Loucy (cell line): ENCODE results near the gene MAPT.
"Not testable (repeated sequence)": the region's sequence is repeated elsewhere in the genome, so short reads cannot be mapped to it uniquely, and the experiment has no call there.

Source experiments
- H2AFZ ChIP-seq: fragments of 200-600 bp; sonication (generic); 2 replicates; pipeline ENCODE4 v1.6.0; 2016; ENCODE audit warnings: antibody characterized with exemption, mild to moderate bottlenecking, low read length, moderate library complexity
- H3F3A ChIP-seq: fragments of 200-600 bp; 2 replicates; pipeline ENCODE4 v1.6.0; 2016; ENCODE audit warnings: antibody characterized with exemption, low read depth, mild to moderate bottlenecking
- H3K27me3 ChIP-seq: fragments of 200-600 bp; sonication (generic); 2 replicates; pipeline ENCODE4 v1.6.1; 2014; ENCODE audit warnings: low read length, mild to moderate bottlenecking; ENCODE audit not compliant: insufficient read depth, poor library complexity, severe bottlenecking
- H3K36me3 ChIP-seq: fragments of 200-600 bp; sonication (generic); 2 replicates; pipeline ENCODE4 v1.6.1; 2016; ENCODE audit warnings: low read length; ENCODE audit not compliant: insufficient read depth
- H3K4me1 ChIP-seq: fragments of 200-600 bp; sonication (generic); 2 replicates; pipeline ENCODE4 v1.5.1; 2014; ENCODE audit warnings: low read length, mild to moderate bottlenecking; ENCODE audit not compliant: insufficient read depth, poor library complexity, severe bottlenecking
- H3K4me2 ChIP-seq: fragments of 200-600 bp; sonication (generic); 2 replicates; pipeline ENCODE4 v1.6.0; 2014; ENCODE audit warnings: antibody characterized with exemption, low read length, low read depth, mild to moderate bottlenecking; ENCODE audit not compliant: poor library complexity, severe bottlenecking
- H3K4me3 ChIP-seq: fragments of 200-600 bp; sonication (generic); 2 replicates; pipeline ENCODE4 v1.5.1; 2014; ENCODE audit warnings: low read length, mild to moderate bottlenecking, mixed read lengths; ENCODE audit not compliant: poor library complexity, severe bottlenecking
- H3K79me2 ChIP-seq: fragments of 200-600 bp; sonication (generic); 2 replicates; pipeline ENCODE4 v1.6.1; 2014; ENCODE audit warnings: low read length; ENCODE audit not compliant: insufficient read depth
- H3K9ac ChIP-seq: fragments of 200-600 bp; sonication (generic); 2 replicates; pipeline ENCODE4 v1.6.0; 2014; ENCODE audit warnings: mild to moderate bottlenecking, low read depth, low read length, moderate library complexity; ENCODE audit not compliant: poor library complexity, severe bottlenecking
- H3K9me2 ChIP-seq: fragments of 200-600 bp; sonication (generic); replicated peaks from 2 replicates; pipeline ENCODE4 v1.6.1; 2016; ENCODE audit warnings: low read depth, low read length, mixed read lengths
- H3K9me3 ChIP-seq: fragments of 200-600 bp; sonication (generic); 2 replicates; pipeline ENCODE4 v1.6.1; 2014; ENCODE audit warnings: mild to moderate bottlenecking, antibody characterized with exemption, low read length, low read depth; ENCODE audit not compliant: insufficient read depth
- H4K20me1 ChIP-seq: fragments of 200-600 bp; sonication (generic); 2 replicates; pipeline ENCODE4 v1.6.0; 2014; ENCODE audit warnings: antibody characterized with exemption, low read length, mild to moderate bottlenecking; ENCODE audit not compliant: insufficient read depth, poor library complexity, severe bottlenecking
- EZH2phosphoT487 ChIP-seq: fragments of 200-600 bp; IDR thresholded peaks from 2 replicates; pipeline ENCODE4 v1.6.1; 2018; ENCODE audit warnings: antibody characterized with exemption, mild to moderate bottlenecking, moderate library complexity, borderline replicate concordance
- TF ChIP-seq, protein P1 (sequence below): fragments of 200-600 bp; sonication (generic); conservative IDR thresholded peaks from 2 replicates; pipeline ENCODE4 v1.5.1; 2014; ENCODE audit warnings: mild to moderate bottlenecking, antibody characterized with exemption, low read length

The MAPT gene

GRCh38 chr17:45908935-45909334 lies 14.6 kb downstream of the MAPT start:
- Histone ChIP-seq H3K4me3 (no peak overlapping the region), H3K27me3 (no peaks in the 10 kb centered on the region), H4K20me1 (no peaks in the 10 kb centered on the region), H3K4me1 (peaks cover 6% of the 10 kb centered on the region), H3K79me2 (no peaks in the 10 kb centered on the region), H2AFZ (no peak overlapping the region), H3K9me3 (peaks cover 5% of the 10 kb centered on the region; the same call in 1 of the 2 replicates), H3K9ac (no peak overlapping the region), H3K36me3 (no peaks in the 10 kb centered on the region), H3K9me2 (no peaks in the 10 kb centered on the region), H3F3A (no peaks in the 10 kb centered on the region), H3K4me2 (no peak overlapping the region)
- TF ChIP-seq, protein P1, sequence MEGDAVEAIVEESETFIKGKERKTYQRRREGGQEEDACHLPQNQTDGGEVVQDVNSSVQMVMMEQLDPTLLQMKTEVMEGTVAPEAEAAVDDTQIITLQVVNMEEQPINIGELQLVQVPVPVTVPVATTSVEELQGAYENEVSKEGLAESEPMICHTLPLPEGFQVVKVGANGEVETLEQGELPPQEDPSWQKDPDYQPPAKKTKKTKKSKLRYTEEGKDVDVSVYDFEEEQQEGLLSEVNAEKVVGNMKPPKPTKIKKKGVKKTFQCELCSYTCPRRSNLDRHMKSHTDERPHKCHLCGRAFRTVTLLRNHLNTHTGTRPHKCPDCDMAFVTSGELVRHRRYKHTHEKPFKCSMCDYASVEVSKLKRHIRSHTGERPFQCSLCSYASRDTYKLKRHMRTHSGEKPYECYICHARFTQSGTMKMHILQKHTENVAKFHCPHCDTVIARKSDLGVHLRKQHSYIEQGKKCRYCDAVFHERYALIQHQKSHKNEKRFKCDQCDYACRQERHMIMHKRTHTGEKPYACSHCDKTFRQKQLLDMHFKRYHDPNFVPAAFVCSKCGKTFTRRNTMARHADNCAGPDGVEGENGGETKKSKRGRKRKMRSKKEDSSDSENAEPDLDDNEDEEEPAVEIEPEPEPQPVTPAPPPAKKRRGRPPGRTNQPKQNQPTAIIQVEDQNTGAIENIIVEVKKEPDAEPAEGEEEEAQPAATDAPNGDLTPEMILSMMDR: no peak
- no peak for TF ChIP-seq EZH2phosphoT487

GRCh38 chr17:45910667-45911066 lies 16.3 kb downstream of the MAPT start:
- peaks cover 5% of the 10 kb centered on the region; the same call in 1 of the 2 replicates for H3K9me3 ChIP-seq
- no peak overlapping the region for H3K4me2 ChIP-seq
- H3K79me2 ChIP-seq: no peaks in the 10 kb centered on the region
- no peak overlapping the region for H3K9ac ChIP-seq
- no peaks in the 10 kb centered on the region for H4K20me1 ChIP-seq
- no peak overlapping the region for H2AFZ ChIP-seq
- no peaks in the 10 kb centered on the region for H3K27me3 ChIP-seq
- H3K36me3 ChIP-seq: no peaks in the 10 kb centered on the region
- no peaks in the 10 kb centered on the region for H3F3A ChIP-seq
- H3K4me1 ChIP-seq: peaks cover 6% of the 10 kb centered on the region
- TF ChIP-seq, protein P1: no peak
- TF ChIP-seq EZH2phosphoT487: no peak
- H3K9me2 ChIP-seq: no peaks in the 10 kb centered on the region
- H3K4me3 ChIP-seq: no peak overlapping the region

DNA sequence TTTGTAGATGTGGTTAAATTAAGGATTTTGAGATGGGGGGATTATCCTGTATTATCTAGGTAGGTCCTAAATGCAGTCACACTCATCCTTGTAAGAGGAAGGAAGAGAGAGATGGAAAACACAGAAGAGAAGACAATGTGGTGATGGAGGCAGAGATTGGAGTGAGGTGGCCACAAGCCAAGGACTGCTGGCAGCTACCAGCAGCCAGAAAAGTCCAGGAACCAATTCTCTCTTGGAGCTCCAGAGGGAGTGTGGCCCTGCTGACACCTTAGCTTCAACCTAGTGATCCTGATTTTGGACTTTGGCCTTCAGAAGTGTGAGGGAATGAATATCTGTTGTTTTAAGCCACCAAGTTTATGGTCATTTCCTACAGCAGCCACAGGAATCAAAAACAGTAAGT lies 18.0 kb downstream of the MAPT start:
- Histone ChIP-seq H3K79me2 (no peaks in the 10 kb centered on the region), H3K9me3 (peaks cover 5% of the 10 kb centered on the region; the same call in 1 of the 2 replicates), H3K4me3 (no peak overlapping the region), H3K4me1 (peaks cover 2% of the 10 kb centered on the region), H2AFZ (no peak overlapping the region), H3K4me2 (no peak overlapping the region), H3K36me3 (no peaks in the 10 kb centered on the region), H3K27me3 (no peaks in the 10 kb centered on the region), H3K9me2 (no peaks in the 10 kb centered on the region), H4K20me1 (no peaks in the 10 kb centered on the region), H3K9ac (no peak overlapping the region), H3F3A (no peaks in the 10 kb centered on the region)
- TF ChIP-seq, protein P1: no peak
- TF ChIP-seq EZH2phosphoT487: no peak

DNA sequence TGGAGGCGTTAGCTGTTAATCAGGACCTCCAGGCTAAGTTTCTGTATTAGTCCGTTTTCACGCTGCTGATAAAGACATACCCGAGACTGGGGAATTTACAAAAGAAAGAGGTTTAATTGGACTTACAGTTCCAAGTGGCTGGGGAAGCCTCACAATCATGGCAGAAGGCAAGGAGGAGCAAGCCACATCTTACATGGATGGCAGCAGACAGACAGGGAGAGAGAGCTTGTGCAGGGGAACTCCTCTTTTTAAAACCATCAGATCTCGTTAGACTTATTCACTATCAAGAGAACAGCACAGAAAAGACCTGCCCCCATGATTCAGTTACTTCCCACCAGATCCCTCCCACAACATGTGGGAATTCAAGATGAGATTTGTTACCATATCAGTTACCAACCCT lies 18.7 kb downstream of the MAPT start:
- H3K4me2 ChIP-seq, H3F3A ChIP-seq, H2AFZ ChIP-seq, H3K9me2 ChIP-seq, H3K9me3 ChIP-seq, H3K79me2 ChIP-seq, H3K4me1 ChIP-seq, H3K27me3 ChIP-seq, H4K20me1 ChIP-seq, H3K36me3 ChIP-seq, H3K4me3 ChIP-seq, H3K9ac ChIP-seq: not testable (repeated sequence)
